Keratinocyte (primary cell): ENCODE data around the gene PNPLA7.

Experiments used
- CTCF ChIP-seq, 3 experiments: IDR thresholded peaks in 1 of 3; conservative IDR thresholded peaks in 1 of 3; optimal IDR thresholded peaks in 1 of 3; 2 replicates in 2 of 3; 3 replicates in 1 of 3; pipeline versions ENCODE3 to v1.5.1; 2011; ENCODE audit warnings: low read length in 3 of 3, mild to moderate bottlenecking in 3 of 3, moderate library complexity in 2 of 3, control low read depth in 1 of 3, inconsistent platforms in 1 of 3; ENCODE audit not compliant: insufficient read depth in 2 of 3; ENCODE audit errors: extremely low read depth in 1 of 3
- EZH2 ChIP-seq: IDR thresholded peaks from one replicate; pipeline ENCODE4 v1.6.1; 2012; ENCODE audit warnings: inconsistent platforms, mild to moderate bottlenecking, low read length, moderate library complexity

- TF ChIP-seq CTCF (optimal IDR thresholded peaks at IDR 0.05 in 1 of 3, IDR thresholded peaks at IDR 0.05 in 1 of 3, conservative IDR thresholded peaks at IDR 0.05 in 1 of 3; ENCODE audit: extremely low read depth in 1 of 3, insufficient read depth in 2 of 3, low read length in 3 of 3) (no peak), EZH2 (no peak)
These were observed 38.7 kb upstream of the PNPLA7 start for GRCh38 chr9:137588891-137589290.
